GF-D8 (cell line): ENCODE results near the gene IER3IP1.
A peak's percentile ranks its signal among the peaks of the same experiment; 100 is the strongest.
"Not testable (repeated sequence)": the region's sequence is repeated elsewhere in the genome, so short reads cannot be mapped to it uniquely, and the experiment has no call there.

Source experiments
- DNase-seq: peaks from one replicate; lab custom pipeline; 2025; lab: John Stamatoyannopoulos, UW

The IER3IP1 gene, protein sequence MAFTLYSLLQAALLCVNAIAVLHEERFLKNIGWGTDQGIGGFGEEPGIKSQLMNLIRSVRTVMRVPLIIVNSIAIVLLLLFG

DNA sequence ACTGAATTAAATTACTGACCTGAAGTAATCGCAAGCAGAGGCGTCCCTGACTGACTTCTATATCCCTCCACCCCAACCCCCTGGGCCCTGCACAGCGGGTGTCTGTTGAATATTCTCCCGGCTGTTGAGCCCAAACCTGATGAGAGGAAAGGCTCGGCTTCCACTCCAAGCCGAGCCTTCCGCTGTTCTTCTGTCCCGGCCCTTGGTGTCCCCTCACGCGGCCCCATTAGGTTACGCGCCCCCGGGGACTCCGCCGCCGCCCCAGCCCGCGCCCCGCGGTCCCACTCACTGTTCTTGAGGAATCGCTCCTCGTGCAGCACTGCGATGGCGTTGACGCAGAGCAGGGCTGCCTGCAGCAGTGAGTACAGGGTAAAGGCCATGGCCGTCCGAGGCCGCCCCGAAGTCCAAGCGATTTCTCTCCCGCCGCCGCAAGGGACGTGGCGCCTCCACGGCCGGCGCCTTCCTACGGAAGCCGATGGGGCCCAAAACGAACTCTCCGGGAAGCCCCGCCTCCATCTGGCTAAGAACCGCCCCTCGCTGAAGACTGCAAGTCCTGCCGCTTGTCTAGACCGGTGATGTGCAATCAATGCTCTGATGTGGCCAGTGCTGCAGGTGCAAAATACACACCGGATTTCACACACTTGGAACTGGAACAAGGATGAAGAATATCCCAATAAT is at the start of gene IER3IP1:
Gene IER3IP1 (minus strand): TSS at position 467 of the 678 bp plus-strand sequence. CDS start 87 bp downstream, at position 380.
- peak; percentile 75 for DNase-seq

DNA sequence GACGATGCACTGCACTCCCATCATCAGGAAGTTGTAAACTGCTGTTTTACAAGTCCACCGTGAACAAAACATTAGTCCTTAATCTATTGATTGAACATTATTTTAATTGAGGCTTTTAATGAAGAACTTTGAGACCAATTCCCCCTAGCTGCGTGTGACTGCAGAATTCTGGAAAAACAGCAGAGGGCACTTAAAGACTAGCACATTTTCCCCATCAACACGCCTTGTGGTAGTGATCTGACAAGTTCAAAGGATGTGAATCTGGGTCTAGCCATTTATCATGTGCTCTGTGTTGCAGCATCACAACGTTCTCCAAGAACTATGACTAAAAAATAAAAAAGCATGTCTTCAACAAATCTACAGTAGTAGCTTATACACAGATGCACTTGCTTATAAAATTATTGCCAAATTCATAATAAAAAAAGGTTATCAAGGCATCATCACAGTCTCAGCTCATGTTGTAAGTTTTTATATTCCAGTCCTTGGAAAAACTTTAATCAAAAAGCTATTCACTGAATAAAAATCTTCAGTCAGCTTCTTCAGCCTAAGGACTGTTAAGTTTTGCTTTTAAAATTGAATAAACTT is 39.5 kb upstream of the IER3IP1 start:
- DNase-seq = peak; percentile 21

DNA sequence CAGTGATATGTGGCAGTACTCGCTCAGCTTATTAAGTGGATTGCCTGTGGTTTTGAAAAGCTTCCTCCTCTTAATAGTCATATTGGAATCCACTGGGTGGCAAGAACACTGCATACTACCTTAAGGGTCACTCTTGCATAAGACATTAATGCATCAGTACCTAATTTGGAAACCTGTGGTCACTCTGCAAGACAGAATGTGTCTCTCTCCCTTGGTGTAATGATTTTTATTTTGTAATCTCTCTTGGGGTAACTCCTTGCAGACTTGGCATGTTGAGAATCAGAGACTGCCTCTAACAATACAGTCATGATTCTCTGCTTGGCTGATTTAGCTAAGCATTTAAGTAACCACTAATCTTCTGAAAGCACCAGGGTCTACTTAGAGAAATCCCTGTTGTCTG is 33.0 kb upstream of the IER3IP1 start:
- DNase-seq = no peak

DNA sequence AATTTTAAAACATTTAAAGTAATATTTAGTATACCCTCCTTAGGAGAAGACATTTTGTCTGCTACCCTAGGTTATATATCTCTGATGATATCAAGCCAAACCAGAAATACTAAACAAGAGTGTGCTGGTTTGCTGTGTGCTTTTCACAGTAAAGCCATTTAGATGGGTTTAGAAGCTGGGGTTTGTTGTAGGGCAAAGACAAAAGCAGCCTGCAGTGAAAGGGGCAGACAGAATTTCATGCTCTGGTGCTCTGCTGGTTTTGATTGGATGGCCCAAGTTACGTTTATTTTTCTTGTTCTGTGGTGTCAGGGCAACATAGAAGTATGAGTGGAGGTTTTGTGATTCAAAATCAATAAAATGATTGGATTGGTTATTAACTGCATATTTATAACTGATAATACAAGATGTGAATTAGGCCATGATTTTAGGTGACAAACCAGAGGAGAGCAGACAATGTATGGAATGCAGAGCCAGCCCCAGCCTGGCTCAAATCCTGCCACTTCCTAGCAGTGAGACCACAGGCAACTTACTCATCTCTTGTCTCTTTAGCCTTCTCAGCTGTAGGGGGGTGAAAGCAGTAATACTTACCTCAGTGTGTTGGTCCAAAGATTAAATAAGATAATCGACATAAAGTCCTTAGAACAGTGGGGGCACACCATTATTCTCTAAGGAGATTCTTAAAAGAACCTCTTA is 30.9 kb upstream of the IER3IP1 start:
- DNase-seq = no peak

DNA sequence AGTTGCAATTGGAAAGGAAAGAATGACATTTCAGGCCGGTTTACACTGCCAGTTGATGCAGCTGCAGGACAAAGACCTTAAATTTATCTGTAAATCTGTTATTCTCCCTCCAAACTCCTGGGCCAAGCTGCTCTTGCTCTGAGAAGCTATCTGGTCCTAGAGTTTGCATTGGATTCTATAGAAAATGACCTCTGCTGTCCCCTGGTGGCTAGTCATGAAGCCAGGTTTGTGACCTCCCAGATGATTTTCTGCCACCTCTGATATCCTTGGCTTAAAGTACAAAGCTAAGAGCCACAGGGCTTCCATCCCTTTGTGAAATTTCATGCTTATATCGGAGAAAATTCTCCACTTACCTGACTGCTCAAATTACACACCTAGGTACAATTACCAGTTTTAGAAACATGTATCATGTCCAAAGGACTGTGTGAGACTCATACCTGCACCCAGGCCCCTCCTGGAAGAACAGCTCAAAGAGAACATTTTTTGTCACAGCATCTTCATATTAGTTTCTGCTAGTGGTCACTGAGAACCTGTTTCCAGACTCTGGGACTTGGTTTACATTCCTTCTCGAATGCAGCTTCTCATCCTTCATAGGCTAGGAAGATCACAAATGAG is 28.9 kb upstream of the IER3IP1 start:
- no peak for DNase-seq

GRCh38 chr18:47203626-47204464 is 27.7 kb upstream of the IER3IP1 start:
- DNase-seq = no peak

- peak; percentile 52 for DNase-seq
Measured at GRCh38 chr18:47195961-47196360, 19.8 kb upstream of the IER3IP1 start.

DNA sequence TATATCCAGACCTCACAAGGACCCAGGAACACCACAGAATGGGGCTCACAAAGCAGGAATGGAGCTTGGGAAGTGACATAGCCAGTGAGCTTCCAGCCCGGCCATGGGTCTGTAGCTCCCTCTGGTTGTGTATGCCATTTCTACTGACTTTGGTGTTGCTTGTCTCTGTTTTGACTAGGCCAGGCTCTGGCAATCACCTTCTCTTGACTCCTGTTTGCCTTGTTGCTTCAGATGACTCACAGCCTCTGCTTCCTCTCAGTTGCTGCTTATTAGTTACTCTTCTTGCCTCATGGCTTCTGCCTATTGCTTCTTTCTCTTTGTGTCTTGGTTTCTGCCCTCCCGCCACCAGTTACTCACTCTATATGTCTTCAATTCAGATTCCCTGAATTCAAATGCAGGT is 15.8 kb upstream of the IER3IP1 start:
- no peak for DNase-seq

DNA sequence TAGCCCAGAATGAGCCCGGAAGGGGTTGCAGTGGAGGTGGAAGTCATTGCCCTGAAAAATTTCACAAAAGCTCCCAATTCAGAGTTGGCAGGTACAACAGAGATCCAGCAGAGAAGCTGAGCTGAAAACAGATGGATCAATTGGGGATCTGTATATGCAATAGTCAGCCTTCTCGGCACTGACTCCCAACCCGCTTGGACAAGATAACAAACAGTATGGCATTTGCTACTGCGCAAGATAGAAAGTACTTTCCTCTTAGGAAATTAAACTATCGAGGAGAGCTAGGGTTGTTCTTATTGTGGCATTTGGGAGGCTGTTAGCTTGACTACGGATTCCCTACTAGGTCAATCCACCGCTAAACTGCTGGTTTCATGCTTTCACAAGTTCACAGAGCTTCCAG is 11.6 kb upstream of the IER3IP1 start:
- no peak for DNase-seq

DNA sequence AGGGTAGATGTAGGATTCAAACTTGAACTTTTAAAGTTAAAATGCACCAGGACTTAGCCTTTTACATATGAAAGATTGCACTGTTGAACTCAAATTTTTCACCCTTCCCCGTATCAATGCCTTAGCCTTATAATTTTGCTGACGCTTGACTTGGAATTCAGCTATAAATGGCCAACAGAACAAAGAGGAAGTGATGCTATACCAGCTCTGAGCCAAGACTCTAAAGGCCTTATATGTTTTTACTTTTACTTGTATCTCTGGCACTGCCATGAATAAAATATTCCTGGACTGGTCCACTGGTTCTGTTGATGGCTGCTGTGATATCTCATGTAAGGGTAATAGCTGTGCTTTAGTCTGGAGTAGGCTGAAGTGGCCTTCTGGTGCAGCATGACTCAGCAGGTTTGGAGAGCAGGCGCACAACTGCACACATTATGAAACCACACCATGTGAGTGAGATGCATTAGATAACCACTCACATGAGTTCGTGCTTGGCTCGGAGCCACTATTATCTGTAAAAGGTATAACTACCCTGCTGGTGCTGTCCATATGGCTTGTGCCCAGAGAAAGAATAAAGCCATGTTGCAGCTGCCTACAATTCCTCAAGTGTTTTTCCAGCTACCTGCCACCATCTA is 8.4 kb upstream of the IER3IP1 start:
- peak; percentile 92 for DNase-seq

DNA sequence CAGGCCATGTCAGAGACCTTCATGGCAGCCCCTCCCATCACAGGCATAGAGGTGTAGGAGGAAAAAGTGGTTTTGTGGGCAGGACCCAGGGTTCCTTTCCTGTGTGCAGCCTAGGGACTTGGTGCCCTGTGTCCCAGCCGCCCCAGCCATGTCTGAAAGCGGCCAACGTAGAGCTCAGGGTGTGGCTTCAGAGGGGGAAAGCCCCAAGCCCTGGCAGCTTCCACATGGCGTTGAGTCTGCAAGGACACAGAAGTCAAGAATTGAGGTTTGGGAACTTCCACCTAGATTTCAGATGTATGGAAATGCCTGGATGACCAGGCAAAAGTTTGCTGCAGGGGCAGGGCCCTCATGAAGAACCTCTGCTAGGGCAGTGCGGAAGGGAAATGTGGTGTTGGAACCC is 6.0 kb upstream of the IER3IP1 start:
- DNase-seq = not testable (repeated sequence)

- DNase-seq = no peak
Measured at GRCh38 chr18:47180765-47181164, 4.6 kb upstream of the IER3IP1 start.

- DNase-seq = no peak
Measured at GRCh38 chr18:47179520-47179919, 3.4 kb upstream of the IER3IP1 start.

- no peak for DNase-seq
Measured at GRCh38 chr18:47175283-47175897, 774 bp downstream of the IER3IP1 start.

- DNase-seq = no peak
Measured at GRCh38 chr18:47174545-47175116, 1.5 kb downstream of the IER3IP1 start.

DNA sequence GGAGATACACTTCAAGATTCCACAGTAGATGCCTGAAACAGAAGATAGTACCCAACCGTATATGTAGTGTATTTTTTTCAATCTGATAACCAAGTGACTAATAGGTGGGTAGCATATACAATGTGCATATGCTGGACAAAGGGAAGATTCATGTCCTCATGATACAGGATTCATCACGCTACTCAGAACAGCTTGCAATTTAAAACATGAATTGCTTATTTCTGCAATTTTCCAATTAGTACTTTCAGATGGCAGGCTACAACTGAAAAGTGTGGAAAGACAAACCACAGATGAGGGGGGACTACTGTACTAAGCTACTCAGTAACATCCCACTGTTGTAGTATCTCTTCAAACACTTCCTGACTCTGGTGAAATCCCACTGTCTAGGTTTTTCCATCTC is 3.7 kb downstream of the IER3IP1 start:
- DNase-seq = no peak

DNA sequence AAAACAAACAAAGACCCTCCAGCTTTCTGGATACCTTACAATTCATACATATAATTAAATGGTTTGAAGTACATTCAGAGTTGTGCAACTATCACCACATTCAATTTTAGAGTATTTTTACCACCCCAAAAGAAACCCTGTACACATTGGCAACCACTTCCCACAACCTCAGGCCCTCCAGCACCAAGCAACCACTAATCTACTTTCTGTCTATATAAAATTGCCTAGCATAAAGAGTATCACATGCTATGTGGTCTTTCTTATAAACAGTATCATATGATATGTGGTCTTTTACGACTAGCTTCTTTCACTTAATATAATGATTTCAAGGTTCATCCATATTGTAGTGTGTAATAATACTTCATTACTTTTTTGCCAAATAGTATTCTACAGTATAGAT is 7.3 kb downstream of the IER3IP1 start:
- DNase-seq = no peak

DNA sequence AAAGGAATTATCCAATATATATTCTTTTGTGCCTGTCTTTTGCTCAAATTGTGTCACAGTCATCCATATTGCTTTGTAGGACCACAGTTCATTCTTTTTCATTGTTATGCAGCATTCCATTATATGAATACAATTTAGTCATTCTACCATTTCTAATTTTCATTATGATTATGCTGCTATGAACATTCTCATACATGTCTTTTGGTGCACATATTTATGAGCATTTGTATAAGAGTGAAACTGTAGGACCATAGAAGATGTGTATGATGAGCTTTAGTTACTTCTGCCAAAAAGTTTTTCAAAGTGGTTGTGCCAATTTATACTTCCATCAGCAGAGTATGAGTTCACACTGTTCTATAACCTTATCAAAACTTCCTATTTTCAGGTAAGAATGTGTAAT is 7.7 kb downstream of the IER3IP1 start:
- no peak for DNase-seq

- DNase-seq = no peak
Measured at GRCh38 chr18:47166294-47166693, 9.9 kb downstream of the IER3IP1 start.

- DNase-seq = no peak
Measured at GRCh38 chr18:47163241-47163640, 12.9 kb downstream of the IER3IP1 start.

DNA sequence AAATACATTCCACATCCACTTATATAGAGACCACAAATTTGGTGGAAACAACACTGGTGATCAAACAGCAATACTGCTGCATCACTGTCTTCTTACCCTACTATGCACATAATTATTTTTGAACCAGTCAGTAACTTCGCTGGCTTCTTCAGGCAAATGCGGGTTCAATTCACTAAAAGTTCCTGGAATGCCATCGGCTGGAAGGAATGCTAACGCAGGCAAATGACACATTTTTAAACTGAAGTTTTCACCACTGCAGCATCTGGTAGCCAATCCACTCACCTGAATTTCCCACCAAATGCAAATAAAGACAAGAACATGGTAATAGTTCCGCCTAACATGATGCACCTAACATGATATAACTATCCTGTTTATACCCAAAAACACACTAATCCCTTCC is 15.9 kb downstream of the IER3IP1 start:
- DNase-seq = no peak
